HCT116 (cell line): Measurements from ENCODE around the gene OR2B6. TPM values are rescaled to one million over a fixed set of nuclear protein-coding genes. Genes with fewer than 3 reads are reported as not detected.

Experiments
- ATAC-seq: fragments of 200-7000 bp; cut with Tn5 transposase; 2 replicates; pipeline ENCODE4 v1.9.1; 2020; ENCODE audit warnings: mild to moderate bottlenecking, moderate library complexity
- BruUV-seq: library from RNA; stranded (reverse); fragments of 400-500 nt; replicated peaks from 2 replicates; lab custom pipeline; 2021; lab: Mats Ljungman, UMichigan
- CTCF ChIA-PET: fragments of 300-600 bp; sonication (Branson Sonifier 250); formaldehyde crosslinking; loops from one replicate; lab custom pipeline; 2021; ENCODE audit warnings: antibody characterized with exemption; lab: Charles Lee
- POLR2A ChIA-PET: fragments of 300-600, 350-600 bp; sonication (Branson Sonifier 250); formaldehyde crosslinking; loops from one replicate; lab custom pipeline; 2021; ENCODE audit warnings: antibody characterized with exemption; lab: Charles Lee
- RAD21 ChIA-PET, 2 experiments: fragments of 300-600 bp; sonication (Branson Sonifier 250); formaldehyde crosslinking; loops; one replicate each; lab custom pipeline; 2023; ENCODE audit warnings: low total read pairs in 2 of 2; ENCODE audit not compliant: uncharacterized antibody in 2 of 2, unreplicated experiment in 2 of 2, low non-redundant PET in 1 of 2; lab: Charles Lee
- DNase-seq: peaks from one replicate; pipeline ENCODE4 v3.0.0-alpha.2; 2010; ENCODE audit warnings: low read depth, low spot score
- H2AFZ ChIP-seq: fragments of 200-600 bp; shearing (Covaris generic), sonication (generic); 2 replicates; pipeline ENCODE4 v1.6.1; 2017; ENCODE audit warnings: low read depth, mixed run types, mixed read lengths, antibody characterized with exemption, low read length; ENCODE audit not compliant: poor library complexity, severe bottlenecking
- H3K27ac ChIP-seq: 2 replicates; pipeline ENCODE4 v1.5.1; 2012; ENCODE audit warnings: low read depth, low read length
- H3K27me3 ChIP-seq: fragments of 200-600 bp; sonication (generic); 2 replicates; pipeline ENCODE4 v1.6.1; 2016; ENCODE audit warnings: mixed run types, low read length, mixed read lengths; ENCODE audit not compliant: insufficient read depth
- H3K36me3 ChIP-seq, 2 experiments: fragments of 200-500 bp in 1 of 2; fragments of 200-600 bp in 1 of 2; sonication (Bioruptor generic) in 1 of 2; sonication (generic) in 1 of 2; 2 replicates each; pipeline versions ENCODE4 v1.5.1 to v1.6.1; 2014 to 2016; ENCODE audit warnings: low read length in 2 of 2, inconsistent platforms in 1 of 2, mixed read lengths in 1 of 2, mixed run types in 1 of 2; ENCODE audit not compliant: insufficient read depth in 2 of 2, control insufficient read depth in 1 of 2
- H3K4me1 ChIP-seq, 2 experiments: fragments of 200-600 bp in 1 of 2; sonication (generic) in 1 of 2; 2 replicates each; pipeline versions ENCODE4 v1.5.1 to v1.6.1; 2012 to 2017; ENCODE audit warnings: low read length in 2 of 2, inconsistent platforms in 1 of 2, mild to moderate bottlenecking in 1 of 2, mixed read lengths in 1 of 2, mixed run types in 1 of 2, moderate library complexity in 1 of 2; ENCODE audit not compliant: insufficient read depth in 2 of 2, control insufficient read depth in 1 of 2
- H3K4me2 ChIP-seq: fragments of 200-600 bp; sonication (generic); 2 replicates; pipeline ENCODE4 v1.6.1; 2017; ENCODE audit warnings: mixed run types, low read length, mixed read lengths
- H3K4me3 ChIP-seq, 2 experiments: fragments of 200-600 bp in 1 of 2; sonication (generic) in 1 of 2; replicated peaks in 1 of 2; 2 replicates each; pipeline ENCODE4 v1.5.1; 2011 to 2016; ENCODE audit warnings: low read length in 2 of 2, control low read depth in 1 of 2, low read depth in 1 of 2, mild to moderate bottlenecking in 1 of 2, mixed read lengths in 1 of 2, mixed run types in 1 of 2
- H3K79me2 ChIP-seq: fragments of 200-600 bp; sonication (generic); 2 replicates; pipeline ENCODE4 v1.6.1; 2017; ENCODE audit warnings: mild to moderate bottlenecking, mixed run types, low read length, moderate library complexity, mixed read lengths; ENCODE audit not compliant: insufficient read depth
- H3K9ac ChIP-seq: fragments of 200-600 bp; sonication (generic); 2 replicates; pipeline ENCODE4 v1.6.1; 2016; ENCODE audit warnings: low read length, mixed read lengths
- H3K9me2 ChIP-seq: fragments of 200-600 bp; sonication (generic), shearing (Covaris generic); 2 replicates; pipeline ENCODE4 v1.6.1; 2017; ENCODE audit warnings: mixed run types, mild to moderate bottlenecking, moderate library complexity; ENCODE audit not compliant: insufficient read depth
- H3K9me3 ChIP-seq, 2 experiments: fragments of 200-500 bp in 1 of 2; fragments of 200-600 bp in 1 of 2; sonication (Bioruptor generic) in 1 of 2; sonication (generic) in 1 of 2; 2 replicates each; pipeline ENCODE4 v1.6.1; 2014 to 2017; ENCODE audit warnings: low read length in 2 of 2, mixed read lengths in 2 of 2, inconsistent platforms in 1 of 2, low read depth in 1 of 2, mild to moderate bottlenecking in 1 of 2, mixed run types in 1 of 2, moderate library complexity in 1 of 2; ENCODE audit not compliant: control insufficient read depth in 1 of 2, insufficient read depth in 1 of 2
- H4K20me1 ChIP-seq: fragments of 200-600 bp; sonication (generic), shearing (Covaris generic); 2 replicates; pipeline ENCODE4 v1.6.1; 2017; ENCODE audit warnings: mixed run types, mild to moderate bottlenecking, moderate library complexity; ENCODE audit not compliant: insufficient read depth
- CBX3 ChIP-seq: IDR thresholded peaks from 2 replicates; pipeline ENCODE4 v1.6.1; 2012; ENCODE audit warnings: low read depth
- CEBPB ChIP-seq: IDR thresholded peaks from 2 replicates; pipeline ENCODE4 v1.6.1; 2012; ENCODE audit warnings: low read depth
- EGR1 ChIP-seq: IDR thresholded peaks from 2 replicates; pipeline ENCODE4 v1.6.1; 2012; ENCODE audit warnings: low read depth
- ELF1 ChIP-seq: IDR thresholded peaks from 2 replicates; pipeline ENCODE4 v1.6.1; 2012; ENCODE audit warnings: low read depth, borderline replicate concordance
- EZH2 ChIP-seq: fragments of 200-600 bp; sonication (generic); IDR thresholded peaks from 2 replicates; pipeline ENCODE4 v1.6.1; 2017; ENCODE audit warnings: antibody characterized with exemption, mixed run types
- POLR2A ChIP-seq: IDR thresholded peaks from 2 replicates; pipeline ENCODE4 v1.7.0; 2011; ENCODE audit warnings: borderline replicate concordance; ENCODE audit not compliant: insufficient read depth, insufficient read length; ENCODE audit errors: extremely low read depth
- POLR2AphosphoS5 ChIP-seq: IDR thresholded peaks from 2 replicates; pipeline ENCODE4 v1.6.1; 2011; ENCODE audit warnings: mild to moderate bottlenecking, low read depth, low read length, moderate library complexity
- RAD21 ChIP-seq: IDR thresholded peaks from 2 replicates; pipeline ENCODE4 v1.6.1; 2012; ENCODE audit warnings: low read depth, mild to moderate bottlenecking
- SIN3A ChIP-seq: IDR thresholded peaks from 2 replicates; pipeline ENCODE4 v1.6.1; 2012; ENCODE audit warnings: low read depth
- SP1 ChIP-seq: IDR thresholded peaks from 2 replicates; pipeline ENCODE4 v1.6.1; 2012; ENCODE audit warnings: low read depth
- SRF ChIP-seq: IDR thresholded peaks from 2 replicates; pipeline ENCODE4 v1.6.1; 2012; ENCODE audit warnings: low read depth
- TCF7L2 ChIP-seq: IDR thresholded peaks from 2 replicates; pipeline ENCODE4 v1.7.0; 2011; ENCODE audit warnings: borderline replicate concordance, inconsistent platforms; ENCODE audit not compliant: insufficient read depth, insufficient read length; ENCODE audit errors: extremely low read depth
- YY1 ChIP-seq: IDR thresholded peaks from 2 replicates; pipeline ENCODE4 v1.6.1; 2011; ENCODE audit warnings: low read length, low read depth, moderate library complexity, mild to moderate bottlenecking; ENCODE audit not compliant: insufficient replicate concordance; ENCODE audit errors: extremely low read depth
- ZFX ChIP-seq: fragments of 450-650 bp; IDR thresholded peaks from 2 replicates; pipeline ENCODE4 v1.6.1; 2017
- intact Hi-C: fragments of 100-400 bp; cut with micrococcal nuclease; formaldehyde crosslinking; loops from 2 replicates; pipeline ENCODE4 v1.10.0; 2022
- total RNA-seq: library from RNA; stranded (reverse); gene quantifications from one replicate; pipeline ENCODE4 v1.2.1, GENCODE V29; 2021; ENCODE audit not compliant: unreplicated experiment

Gene OR2B6
- total RNA-seq, 1 experiment from 2014 or later, result 0.25 TPM

DNA sequence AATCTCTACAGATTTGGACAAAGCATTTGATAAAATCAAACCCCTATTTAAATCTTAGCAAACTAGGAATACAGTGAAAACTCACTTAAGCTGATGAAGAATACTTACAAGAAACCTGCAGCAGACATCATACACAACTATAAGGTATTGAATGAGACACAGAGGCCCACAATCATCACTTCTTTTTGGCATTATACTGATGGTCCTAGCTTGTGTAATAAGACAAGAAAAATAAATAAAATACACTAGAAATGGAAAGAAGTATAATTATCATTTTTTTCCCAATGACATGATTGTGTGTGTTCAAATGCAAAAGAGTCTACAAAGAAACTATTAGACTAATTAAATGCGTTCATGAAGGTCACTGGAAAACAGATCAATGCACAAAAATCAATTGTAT lies 8.8 kb upstream of the OR2B6 start:
- Histone ChIP-seq H3K4me2 (no peak overlapping the region), H3K9ac (no peak overlapping the region), H3K4me1 (no peaks in the 10 kb centered on the region), H4K20me1 (no peaks in the 10 kb centered on the region), H3K27ac (no peak overlapping the region), H3K36me3 (no peaks in the 10 kb centered on the region), H3K4me3 (no peak overlapping the region), H3K9me2 (no peaks in the 10 kb centered on the region), H2AFZ (no peak overlapping the region), H3K9me3 (no peaks in the 10 kb centered on the region), H3K27me3 (no peaks in the 10 kb centered on the region), H3K79me2 (no peaks in the 10 kb centered on the region)
- no TSS peak for BruUV-seq
- intact Hi-C loops, result no loop called here
- ATAC-seq, result no peak
- ChIA-PET CTCF (no interaction called here), RAD21 (no interaction called here), POLR2A (no interaction called here)
- DNase-seq, result no peak
- TF ChIP-seq CBX3 (no peak), CEBPB (no peak), SRF (no peak), SP1 (no peak), POLR2AphosphoS5 (no peak)

- H3K4me2 ChIP-seq, result no peak overlapping the region
- DNase-seq, result no peak
- no peaks in the 10 kb centered on the region for H3K27me3 ChIP-seq
- intact Hi-C loops, result no loop called here
- no peak overlapping the region for H3K27ac ChIP-seq
- H2AFZ ChIP-seq, result no peak overlapping the region
- H3K9me3 ChIP-seq, result no peaks in the 10 kb centered on the region
- no peak overlapping the region for H3K4me3 ChIP-seq
- TF ChIP-seq POLR2AphosphoS5 (no peak), YY1 (no peak), SIN3A (no peak), RAD21 (no peak), ZFX (no peak), TCF7L2 (no peak), EGR1 (no peak), POLR2A (no peak), ELF1 (no peak), EZH2 (no peak)
- H3K9ac ChIP-seq, result no peak overlapping the region
- H3K4me1 ChIP-seq, result no peaks in the 10 kb centered on the region
- ATAC-seq, result no peak
- POLR2A ChIA-PET, result no interaction called here
- no peaks in the 10 kb centered on the region for H3K9me2 ChIP-seq
- H4K20me1 ChIP-seq, result no peaks in the 10 kb centered on the region
- no peaks in the 10 kb centered on the region for H3K79me2 ChIP-seq
- no TSS peak for BruUV-seq
- no peaks in the 10 kb centered on the region for H3K36me3 ChIP-seq
- CTCF ChIA-PET, result no interaction called here
- RAD21 ChIA-PET, result no interaction called here
Measured at GRCh38 chr6:27951040-27951439, 6.0 kb upstream of the OR2B6 start.
